ENCODE measurements around the gene ITGA3.

ITGA3 gene

DNA sequence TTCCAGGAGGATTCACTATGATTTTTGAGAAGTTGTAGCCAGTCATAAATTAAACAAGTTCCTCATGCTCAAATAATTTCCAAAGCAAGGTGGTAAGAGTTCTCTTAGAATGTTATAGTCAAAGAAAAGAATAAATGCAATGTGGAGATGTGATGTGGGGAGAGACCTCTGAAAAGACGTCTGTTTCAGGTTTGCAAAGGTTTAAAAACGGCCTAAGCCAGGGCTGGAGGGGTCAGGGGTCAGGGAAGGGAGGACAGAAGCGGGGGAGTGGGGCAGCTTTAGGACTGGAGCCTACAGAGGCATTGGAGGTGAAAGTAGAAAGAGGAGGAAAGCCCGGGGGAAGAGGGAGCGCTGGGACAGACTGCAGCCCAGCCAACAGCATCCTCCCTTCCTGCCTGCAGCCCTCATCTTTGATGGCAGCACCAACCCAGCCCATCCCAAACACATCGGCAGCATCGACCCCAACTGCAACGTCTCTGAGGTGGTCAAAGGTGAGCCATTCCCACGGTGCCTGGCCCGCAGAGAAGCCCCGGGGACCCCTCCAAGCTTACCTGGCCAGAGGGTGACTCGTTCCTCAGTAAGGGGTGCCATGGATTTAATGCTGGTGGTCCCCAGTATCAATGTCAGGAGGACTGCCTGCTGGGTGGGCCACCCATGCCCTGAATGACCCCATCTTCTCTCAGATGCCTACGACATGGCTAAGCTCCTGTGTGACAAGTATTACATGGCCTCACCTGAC lies 50.7 kb downstream of the ITGA3 start:
- no peak for DNase-seq (ENCODE audit: low read depth in 3 of 3, low spot score in 1 of 3)

DNA sequence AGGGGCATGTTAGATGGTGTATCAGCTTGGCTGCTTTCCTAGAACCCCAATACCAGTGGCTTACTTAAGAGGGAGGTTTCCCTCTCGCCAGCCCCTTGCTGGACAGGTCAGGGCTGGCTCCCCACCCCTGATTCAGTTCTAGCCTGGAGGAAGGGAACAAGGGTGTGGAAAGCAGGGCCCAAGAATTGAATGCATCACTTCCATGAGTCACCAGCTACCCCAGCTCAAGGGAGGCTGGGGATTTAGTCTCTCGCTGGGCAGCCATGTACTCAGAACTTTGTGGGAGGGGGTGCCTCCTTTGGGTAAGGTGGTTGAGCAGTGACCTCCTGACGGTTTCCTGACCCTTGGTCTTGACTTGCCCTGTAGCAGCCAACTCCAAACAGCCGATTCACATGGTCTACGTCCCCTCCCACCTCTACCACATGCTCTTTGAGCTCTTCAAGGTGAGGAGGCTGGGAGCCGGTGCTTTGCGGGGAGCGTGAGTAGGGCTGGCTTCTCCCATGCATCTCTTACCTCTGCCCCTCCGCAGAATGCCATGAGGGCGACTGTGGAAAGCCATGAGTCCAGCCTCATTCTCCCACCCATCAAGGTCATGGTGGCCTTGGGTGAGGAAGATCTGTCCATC lies 52.0 kb downstream of the ITGA3 start:
- DNase-seq (ENCODE audit: low read depth in 3 of 3, low spot score in 1 of 3) = no peak

DNA sequence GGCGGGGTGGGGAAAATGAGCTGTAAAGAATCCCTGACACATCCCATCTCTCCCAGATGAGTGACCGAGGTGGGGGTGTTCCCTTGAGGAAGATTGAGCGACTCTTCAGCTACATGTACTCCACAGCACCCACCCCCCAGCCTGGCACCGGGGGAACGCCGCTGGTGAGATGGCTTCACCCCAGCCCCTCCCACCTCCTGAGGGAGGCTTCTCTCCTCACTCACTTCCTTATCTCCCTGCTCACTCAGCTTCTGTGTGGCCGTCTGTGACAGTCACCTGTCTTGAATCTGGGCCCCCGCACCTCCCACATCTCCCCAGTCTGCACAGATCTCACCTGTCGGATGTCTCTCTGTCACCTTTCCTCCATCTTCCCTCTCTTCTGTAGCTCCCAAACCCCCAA lies 52.6 kb downstream of the ITGA3 start:
- DNase-seq (ENCODE audit: low read depth in 3 of 3, low spot score in 1 of 3) = no peak

DNA sequence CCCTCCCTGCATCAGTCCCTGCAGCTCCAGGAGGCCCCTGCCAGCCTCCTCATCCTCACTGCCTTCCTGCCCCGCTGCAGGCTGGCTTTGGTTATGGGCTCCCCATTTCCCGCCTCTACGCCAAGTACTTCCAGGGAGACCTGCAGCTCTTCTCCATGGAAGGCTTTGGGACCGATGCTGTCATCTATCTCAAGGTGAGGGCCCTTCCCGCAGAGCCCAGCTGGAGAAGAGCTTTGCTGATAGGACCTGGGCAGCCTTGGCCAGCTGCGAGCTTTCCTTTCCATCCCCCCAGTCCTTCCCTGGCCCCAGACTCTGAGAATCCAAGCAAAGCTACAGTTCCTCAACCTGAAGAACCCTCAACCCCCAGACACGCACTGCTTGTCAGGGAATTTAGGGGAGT lies 53.3 kb downstream of the ITGA3 start:
- DNase-seq (ENCODE audit: low read depth in 3 of 3, low spot score in 1 of 3) = no peak

DNA sequence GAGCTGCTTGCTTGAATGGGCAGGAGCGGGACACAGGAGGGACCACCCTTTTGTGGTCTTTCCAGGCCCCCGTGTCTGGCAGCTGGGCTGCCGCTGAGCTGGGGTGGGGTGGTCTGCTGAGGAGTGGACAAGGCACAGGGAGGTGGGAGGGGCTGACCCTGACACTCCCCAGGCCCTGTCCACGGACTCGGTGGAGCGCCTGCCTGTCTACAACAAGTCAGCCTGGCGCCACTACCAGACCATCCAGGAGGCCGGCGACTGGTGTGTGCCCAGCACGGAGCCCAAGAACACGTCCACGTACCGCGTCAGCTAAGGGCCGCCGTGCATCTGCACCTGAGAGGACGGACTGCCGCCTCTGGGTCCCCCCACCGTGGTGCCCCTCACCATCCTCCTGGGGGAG lies 53.9 kb downstream of the ITGA3 start:
- no peak for DNase-seq (ENCODE audit: low read depth in 3 of 3, low spot score in 1 of 3)

DNA sequence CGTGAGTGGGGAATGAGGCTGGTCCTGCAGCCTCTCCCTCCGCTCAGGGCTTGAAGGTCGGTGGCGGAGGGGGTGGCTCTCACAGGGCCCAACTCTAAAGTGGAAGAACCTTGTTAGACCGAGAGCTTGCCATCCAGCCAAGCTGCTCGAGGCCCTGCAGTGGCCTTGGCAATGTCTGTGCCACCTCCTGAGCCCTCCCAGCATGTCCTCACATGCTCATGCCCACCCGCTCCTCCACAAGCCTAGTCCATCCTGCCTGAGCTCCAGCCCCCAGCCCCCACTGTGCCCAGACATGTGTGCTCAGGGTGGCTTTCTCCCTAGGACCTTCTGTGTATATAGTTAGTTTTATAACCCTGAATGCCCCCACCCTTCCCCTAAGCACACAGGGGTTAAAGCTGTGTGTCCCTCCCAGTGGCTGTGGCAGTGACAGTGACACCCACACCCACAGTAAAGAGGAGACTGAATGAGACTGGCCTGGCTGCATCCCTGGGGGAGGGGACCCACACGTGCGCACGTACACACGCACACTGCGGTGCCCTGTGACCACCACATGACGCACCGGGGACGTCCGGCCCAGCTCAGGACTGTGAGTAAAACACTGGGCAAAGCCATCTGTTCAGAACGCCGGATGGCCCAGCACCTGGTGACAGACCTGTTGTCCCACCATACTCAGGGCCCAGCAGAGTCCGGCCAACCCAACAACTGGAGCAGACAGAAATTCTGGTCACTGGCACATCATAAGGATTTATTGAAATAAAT lies 54.9 kb downstream of the ITGA3 start:
- DNase-seq (ENCODE audit: low read depth in 3 of 3, low spot score in 1 of 3) = no peak

DNA sequence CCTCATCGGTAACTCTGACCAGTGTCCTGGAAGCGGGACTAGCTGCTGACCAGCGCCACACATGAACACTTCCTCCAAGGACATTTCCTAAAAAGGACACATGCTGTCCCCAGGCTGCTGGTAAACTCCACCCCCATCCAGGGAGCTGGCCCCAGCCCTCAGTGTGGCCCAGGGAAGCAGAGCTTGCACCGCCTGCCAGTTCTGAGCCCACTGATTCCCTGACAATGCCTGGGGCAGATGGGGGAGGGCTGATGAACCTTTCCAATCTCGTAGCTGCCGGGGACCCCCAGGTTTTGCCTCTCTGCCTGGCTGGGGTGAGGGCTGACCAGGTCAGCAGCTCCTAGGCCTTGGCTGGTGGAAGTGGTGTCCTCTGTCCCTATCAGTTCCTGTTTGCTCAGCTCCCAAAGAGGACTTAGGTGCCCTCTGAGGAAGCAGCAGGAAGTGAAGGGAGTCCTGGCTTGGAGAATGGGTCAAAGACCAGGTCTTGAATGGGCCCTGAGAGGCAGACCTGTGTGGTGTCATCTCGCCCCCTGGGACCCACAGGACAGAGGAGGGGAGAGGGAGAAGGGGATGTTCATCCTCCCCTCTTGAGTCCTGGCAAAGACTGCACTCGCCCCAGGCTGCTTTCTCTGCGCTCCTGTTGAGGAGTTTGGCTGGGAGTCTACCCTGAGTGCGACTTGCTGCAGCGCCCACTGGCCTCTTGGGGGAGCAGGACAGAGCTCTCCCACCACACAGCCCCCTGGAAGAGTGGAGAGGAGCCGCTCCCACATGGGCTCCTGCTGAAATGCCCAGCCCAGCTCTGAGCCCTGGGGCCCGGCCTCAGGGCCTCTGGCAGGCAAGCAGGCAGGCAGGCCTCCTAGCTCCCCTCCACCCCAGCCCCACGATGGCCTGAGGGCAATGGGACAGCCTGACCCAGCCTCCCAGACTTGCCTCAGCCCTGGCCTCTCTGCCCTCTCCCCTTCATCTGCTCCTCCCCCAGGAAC lies 56.1 kb downstream of the ITGA3 start:
- no peak for DNase-seq (ENCODE audit: low read depth in 3 of 3, low spot score in 1 of 3)

DNA sequence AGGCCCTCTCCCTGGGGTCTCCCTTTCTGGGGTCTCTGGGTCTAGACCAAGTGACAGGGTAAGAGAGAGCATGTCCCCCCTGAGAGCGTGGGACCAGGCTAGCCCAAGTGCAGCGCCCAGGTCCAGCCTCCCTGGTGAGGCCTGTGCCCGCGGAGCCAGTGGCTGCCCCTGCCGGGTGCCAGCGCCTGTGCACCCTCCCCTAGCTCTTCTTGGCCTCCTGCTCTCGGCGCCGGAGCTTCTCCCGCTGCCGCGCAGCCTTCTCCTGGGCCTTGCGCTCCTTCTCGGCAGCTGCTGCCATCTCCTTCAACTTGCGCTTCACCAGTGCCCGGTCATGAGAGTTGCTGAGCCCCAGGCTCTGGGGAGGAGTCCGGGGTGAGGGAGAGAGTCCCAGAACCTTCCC lies 56.8 kb downstream of the ITGA3 start:
- DNase-seq (ENCODE audit: low read depth in 3 of 3, low spot score in 1 of 3) = no peak

DNA sequence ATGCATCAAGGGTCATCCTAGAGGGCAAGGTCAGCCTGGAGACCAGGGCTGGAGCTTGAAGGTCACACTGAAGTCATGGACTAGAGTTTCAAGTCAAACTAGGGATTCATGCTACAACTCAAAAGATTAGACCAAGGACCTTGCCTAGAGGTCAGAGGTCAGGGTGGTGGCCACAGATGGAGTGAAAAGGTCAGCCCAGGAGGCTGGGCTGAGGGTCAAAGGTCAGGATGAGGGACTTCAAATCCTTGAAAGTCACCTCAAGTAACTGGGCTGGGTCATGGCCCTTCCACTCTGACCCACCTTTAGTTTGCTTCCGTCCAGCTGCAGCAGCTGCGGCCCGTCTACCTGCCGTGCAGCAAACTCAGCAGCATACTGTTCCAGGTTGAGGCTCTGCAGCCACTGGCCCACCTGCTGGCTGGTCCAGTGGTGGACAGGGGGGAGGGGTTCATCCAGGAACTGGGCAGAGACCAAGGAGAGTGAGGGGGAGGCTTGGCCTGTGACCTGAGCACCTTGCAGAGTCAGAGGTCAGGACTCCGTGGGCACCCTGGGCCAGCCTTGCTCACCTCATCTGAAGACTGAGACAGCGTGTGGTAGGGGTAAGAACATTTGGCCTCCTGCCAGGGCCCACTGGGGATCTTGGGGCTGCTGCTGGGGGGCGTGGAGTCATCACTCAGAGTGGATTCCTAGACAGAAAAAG lies 57.9 kb downstream of the ITGA3 start:
- DNase-seq (ENCODE audit: low read depth in 3 of 3, low spot score in 1 of 3) = no peak

DNA sequence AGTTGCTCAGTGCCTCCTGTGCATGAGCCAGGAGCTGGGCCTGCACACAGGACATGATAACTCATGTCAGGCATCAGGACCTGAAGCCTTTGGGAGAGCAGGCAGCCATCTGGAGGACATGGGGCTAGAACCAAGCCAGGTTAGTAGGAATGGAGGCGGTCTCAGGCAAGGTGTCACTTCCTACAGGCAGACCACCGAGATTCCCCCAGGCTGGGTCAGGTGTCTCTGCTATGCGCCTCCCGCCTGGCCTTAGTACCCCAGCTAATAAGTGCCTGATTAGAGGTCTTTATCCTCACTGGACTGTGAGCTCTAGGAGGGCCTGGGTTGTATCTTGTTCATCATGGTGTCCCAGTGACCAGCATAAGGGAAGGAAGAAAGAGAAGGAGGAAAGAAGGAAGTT lies 58.5 kb downstream of the ITGA3 start:
- DNase-seq (ENCODE audit: low read depth in 3 of 3, low spot score in 1 of 3) = no peak

DNA sequence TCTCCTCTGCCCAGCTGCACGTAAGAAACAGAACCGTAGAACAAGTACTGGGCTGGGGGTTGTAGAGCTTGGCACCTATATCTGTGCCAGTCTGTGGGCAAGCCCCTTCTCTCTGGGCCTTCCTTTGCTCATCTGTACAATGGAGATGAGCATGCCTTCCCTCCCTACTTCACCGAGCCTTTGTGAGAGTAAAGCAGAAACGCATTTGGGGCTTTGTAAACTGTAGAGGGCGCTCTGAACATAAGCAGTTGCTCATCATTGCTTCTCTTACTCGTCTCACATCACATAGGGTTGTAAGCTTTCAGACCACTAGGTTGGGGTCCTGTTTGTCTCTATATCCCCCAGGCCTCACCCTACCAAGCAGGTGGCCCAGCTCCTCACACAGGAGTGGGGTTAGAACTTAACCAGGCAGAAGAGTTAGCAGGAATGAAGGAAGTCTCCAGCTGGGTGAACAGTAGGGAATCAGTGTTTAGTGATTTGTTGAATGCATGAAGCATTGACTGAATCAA lies 59.0 kb downstream of the ITGA3 start:
- no peak for DNase-seq (ENCODE audit: low read depth in 3 of 3, low spot score in 1 of 3)

DNA sequence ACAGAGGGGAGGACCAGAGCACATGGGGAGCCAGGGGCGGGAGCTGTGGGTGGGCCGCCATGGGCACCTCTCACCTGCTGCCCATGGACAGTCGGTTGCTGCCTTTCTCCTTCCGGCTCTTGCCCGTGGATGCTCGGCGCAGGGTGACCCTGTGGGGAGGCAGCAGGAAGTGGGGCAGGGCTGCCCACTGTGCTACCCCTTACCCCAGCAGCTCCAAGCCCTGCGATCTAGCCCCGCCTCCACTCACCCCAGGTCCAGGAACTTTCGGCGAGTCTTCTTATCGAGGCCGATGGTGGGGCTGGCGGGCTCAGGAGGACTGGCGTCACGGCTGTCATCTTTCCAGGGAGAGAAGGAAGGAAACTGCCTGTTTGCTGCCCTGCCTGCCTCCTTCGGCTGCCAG lies 59.8 kb downstream of the ITGA3 start:
- DNase-seq (ENCODE audit: low read depth in 3 of 3, low spot score in 1 of 3) = no peak

DNA sequence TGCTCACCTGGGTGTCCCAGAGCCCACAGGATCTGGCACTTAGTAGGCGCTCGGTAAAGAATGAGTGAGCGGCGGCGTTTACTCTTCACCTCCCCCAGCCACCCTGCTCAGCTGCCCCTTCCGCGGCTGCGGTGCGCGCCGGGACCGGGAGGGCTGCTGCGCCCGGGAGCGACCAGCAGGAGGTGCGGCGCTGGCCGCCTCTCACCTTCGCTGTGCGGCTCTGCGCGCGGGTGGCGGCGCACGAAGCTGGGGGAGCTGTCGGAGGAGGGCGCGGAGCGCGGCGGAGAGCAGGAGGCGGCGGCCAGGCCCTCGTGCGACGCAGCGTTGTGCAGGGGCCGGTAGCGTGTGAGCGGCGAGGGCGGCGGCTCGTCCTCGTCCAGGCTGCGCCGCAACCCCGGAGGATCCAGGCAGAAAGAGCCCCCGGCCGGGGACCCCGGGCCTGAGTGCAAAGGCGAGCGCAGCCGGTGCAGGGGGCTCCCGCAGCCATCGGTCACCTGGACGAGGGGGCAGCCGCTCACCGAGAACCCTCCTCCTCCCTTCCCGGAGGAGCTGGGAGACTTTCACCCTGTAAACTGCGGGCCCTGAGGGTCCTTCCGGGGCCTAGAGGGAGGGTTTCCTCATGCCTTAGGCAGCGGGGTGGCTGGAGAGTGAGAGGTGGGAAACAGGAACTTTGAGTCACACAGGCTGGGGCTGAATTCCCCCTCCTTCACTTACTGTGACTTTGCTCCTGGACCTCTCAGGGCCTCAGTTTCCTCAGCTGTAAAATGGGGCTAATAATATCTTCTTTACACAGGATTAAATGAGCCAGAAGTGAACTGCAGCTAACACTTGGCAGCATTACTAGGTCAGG lies 61.5 kb downstream of the ITGA3 start:
- peak in 2 of 3 donors; percentile 31 to 46 for DNase-seq (ENCODE audit: low read depth in 3 of 3, low spot score in 1 of 3)

DNA sequence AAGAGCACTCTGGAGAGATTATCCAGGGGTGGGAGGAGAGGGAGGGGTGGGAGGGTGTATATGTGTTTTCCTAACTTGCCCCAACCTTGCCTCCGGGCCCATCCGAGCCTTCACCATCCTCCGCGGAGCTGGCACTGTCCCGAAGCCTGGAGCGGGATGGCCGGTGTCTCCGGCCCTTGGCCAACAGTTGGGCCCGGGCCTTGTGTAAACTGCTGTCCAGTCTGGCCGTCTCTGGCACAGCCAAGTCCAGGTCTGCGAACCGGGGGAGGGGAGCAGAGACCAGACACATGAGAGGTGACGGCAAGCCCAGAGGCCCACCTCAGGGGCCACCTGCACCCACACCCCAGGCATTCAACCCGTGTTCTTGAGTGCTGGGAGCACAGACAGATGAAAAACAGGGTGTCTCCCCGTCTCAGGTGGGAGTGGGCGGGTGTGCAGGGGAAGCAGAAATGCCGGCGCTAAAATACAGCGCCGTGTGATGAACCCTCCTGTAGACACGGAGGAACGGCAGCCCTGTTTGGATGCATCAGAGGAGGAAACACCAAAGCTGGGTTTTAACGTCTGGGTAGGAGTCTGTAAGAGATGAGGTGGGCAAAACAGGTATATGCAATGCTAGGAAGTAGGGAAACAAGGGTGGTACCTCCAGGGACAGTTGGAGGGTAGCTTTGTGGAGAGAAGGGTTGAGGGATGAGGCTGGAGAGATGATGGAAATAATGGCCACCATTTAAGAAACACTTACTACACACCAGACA lies 62.3 kb downstream of the ITGA3 start:
- DNase-seq (ENCODE audit: low read depth in 3 of 3, low spot score in 1 of 3) = no peak

DNA sequence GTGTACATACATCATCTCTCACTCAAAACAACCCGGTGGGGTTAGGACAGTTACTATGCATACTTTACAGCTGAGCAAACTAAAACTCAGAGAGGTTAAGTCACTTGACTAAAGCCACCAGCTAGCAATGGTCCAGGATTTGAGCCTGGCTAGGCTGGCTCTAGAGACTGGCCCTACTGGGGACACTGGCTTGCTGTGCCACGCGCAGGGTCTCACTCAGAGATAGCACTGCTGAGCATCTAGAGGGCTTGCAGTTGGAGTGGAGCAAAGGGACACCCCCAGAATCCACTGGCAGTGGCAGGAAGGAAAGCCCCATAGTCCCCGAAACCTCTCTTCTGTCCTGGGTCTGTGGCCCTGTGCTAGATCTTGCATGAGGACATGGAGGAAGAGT lies 62.9 kb downstream of the ITGA3 start:
- no peak for DNase-seq (ENCODE audit: low read depth in 3 of 3, low spot score in 1 of 3)

DNA sequence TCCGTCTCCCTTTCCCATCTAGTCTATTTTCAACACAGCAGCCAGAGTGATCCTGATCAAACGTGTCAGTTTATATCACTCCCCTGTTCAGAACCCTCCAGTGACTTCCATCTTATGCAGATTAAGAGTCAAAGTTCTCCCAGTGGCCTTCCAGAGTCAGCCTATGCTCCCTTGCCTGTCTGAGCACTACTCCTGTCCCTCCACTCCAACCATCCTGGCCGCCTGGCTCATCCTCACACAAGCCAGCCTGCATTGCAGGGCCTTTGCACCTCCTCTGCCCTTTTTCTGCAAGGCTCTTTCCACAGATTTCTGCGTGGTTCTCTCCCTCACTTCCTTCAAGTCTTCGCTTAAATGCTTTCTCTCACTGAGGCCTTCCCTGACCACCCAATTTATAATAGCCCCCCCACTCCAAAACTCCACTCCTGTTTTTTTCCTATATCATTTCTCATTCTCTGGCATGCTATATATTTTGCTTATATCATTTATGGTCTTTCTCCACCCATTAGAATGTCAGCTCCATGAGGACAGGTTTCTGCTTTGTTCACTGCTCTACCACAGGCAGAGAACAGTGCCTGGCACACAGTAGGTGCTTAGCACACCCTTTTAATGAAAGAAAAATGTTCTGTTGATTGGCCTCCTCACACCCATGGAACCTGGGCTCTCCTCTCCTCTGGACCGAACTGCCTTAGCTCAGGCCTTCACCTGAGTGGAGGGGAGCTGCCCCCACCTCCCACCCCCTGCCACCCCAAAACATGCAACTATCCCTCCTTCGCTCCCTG lies 64.8 kb downstream of the ITGA3 start:
- DNase-seq (ENCODE audit: low read depth in 3 of 3, low spot score in 1 of 3) = no peak

DNA sequence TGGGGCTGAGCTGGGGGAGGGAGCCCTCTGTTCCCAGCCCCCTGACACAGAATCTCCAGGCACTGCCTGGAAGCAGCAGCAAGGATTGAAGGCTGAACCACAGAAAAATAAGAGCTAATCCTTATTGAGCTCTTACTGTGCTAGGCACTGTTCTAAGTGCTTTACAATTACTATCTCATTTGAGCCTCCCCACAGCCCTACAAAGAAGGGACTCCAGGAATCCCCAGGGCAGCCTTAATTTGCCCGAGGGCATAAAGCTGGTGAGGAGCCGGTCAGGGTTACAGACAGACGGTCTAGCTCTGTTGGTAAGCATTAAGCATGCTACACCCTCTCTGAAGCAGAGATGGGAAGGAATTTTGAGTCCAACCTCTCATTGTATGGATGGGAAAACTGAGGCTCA lies 67.0 kb downstream of the ITGA3 start:
- DNase-seq (ENCODE audit: low read depth in 3 of 3, low spot score in 1 of 3) = no peak

Data from stimulated activated CD4-positive, alpha-beta T cell treated with anti-CD3 and anti-CD28 coated beads, TNF-alpha, amount 100 ng/mL, for 1 hour (primary cell).